Spleen (tissue), 11 donors: ENCODE results near the gene ACTR3. TPM values are rescaled to one million over a fixed set of nuclear protein-coding genes. Genes with fewer than 3 reads are reported as not detected.

ENCODE experiments used
- DNase-seq: peaks from one replicate; pipeline ENCODE4 v3.0.0-alpha.2; 2020
- H3K27ac ChIP-seq, 8 donors: fragments of 200-600 bp; sonication (generic) in 7 of 8; 1 replicate in 4 of 8; 2 replicates in 4 of 8; pipeline versions ENCODE4 v1.5.0 to v1.8.0; 2016 to 2021; ENCODE audit warnings: inconsistent platforms in 4 of 8, mild to moderate bottlenecking in 4 of 8, moderate library complexity in 1 of 8
- H3K27me3 ChIP-seq, 7 donors: fragments of 200-600 bp; sonication (generic) in 6 of 7; replicated peaks in 1 of 7; 1 replicate in 4 of 7; 2 replicates in 3 of 7; pipeline versions ENCODE4 v1.5.0 to v1.8.0; 2016 to 2021; ENCODE audit warnings: inconsistent platforms in 3 of 7, mild to moderate bottlenecking in 1 of 7
- H3K36me3 ChIP-seq, 6 donors: fragments of 200-600 bp; sonication (generic) in 5 of 6; 1 replicate in 4 of 6; 2 replicates in 2 of 6; pipeline versions ENCODE4 v1.5.0 to v1.8.0; 2016 to 2021; ENCODE audit warnings: inconsistent platforms in 2 of 6
- H3K4me1 ChIP-seq, 6 donors: fragments of 200-600 bp; sonication (generic) in 5 of 6; 1 replicate in 3 of 6; 2 replicates in 3 of 6; pipeline versions ENCODE4 v1.5.0 to v1.8.0; 2016 to 2021; ENCODE audit warnings: inconsistent platforms in 3 of 6
- H3K4me3 ChIP-seq, 8 donors: fragments of 200-600 bp; sonication (generic) in 7 of 8; 1 replicate in 4 of 8; 2 replicates in 4 of 8; pipeline versions ENCODE4 v1.5.0 to v1.8.0; 2016 to 2021; ENCODE audit warnings: inconsistent platforms in 4 of 8, mild to moderate bottlenecking in 4 of 8, moderate library complexity in 2 of 8
- H3K9me3 ChIP-seq, 8 donors: fragments of 200-600 bp; sonication (generic) in 7 of 8; 1 replicate in 4 of 8; 2 replicates in 4 of 8; pipeline versions ENCODE4 v1.5.0 to v1.8.0; 2016 to 2021; ENCODE audit warnings: inconsistent platforms in 4 of 8
- POLR2A ChIP-seq, 3 donors: fragments of 450-650 bp; IDR thresholded peaks; one replicate each; pipeline ENCODE4 v1.5.1; 2017; ENCODE audit warnings: antibody characterized with exemption in 3 of 3, mild to moderate bottlenecking in 1 of 3
- POLR2AphosphoS5 ChIP-seq, 3 donors: sonication (generic); formaldehyde crosslinking; IDR thresholded peaks; one replicate each; pipeline ENCODE4 v1.5.1; 2017; ENCODE audit warnings: antibody characterized with exemption in 3 of 3
- WGBS, 5 donors: extraction: QIAGEN DNeasy Blood & Tissue Kit in 3 of 5; methylation state at CpG; one replicate each; pipeline versions ENCODE4 v1.1.5 to v1.1.7; 2013 to 2018; 5-methylcytosine and 5-hydroxymethylcytosine counted together
- intact Hi-C: fragments of 100-400 bp; cut with DNase I; formaldehyde crosslinking; loops from one replicate; pipeline ENCODE4 v1.15.0; 2023; ENCODE audit warnings: low total_unique reads
- polyA plus RNA-seq, 3 donors: library from polyadenylated mRNA; stranded (reverse); fragments of 200-250 nt; gene quantifications; one replicate each; pipeline ENCODE4 v1.2.1, GENCODE V29; 2013
- total RNA-seq, 7 donors: library from RNA; depleted of rRNA in 3 of 7; stranded (reverse); fragments of >200 nt in 3 of 7; fragmentation: NEBNext Ultra II Directional in 4 of 7; extraction: Animal tissue kit (Norgen Biotek cat#: 25700) in 4 of 7; gene quantifications; one replicate each; pipeline versions ENCODE4 v1.1.0 to v1.2.1, GENCODE V29; 2016 to 2021
- TF ChIP-seq, protein P1 (sequence below), 11 experiments: fragments of 200-600 bp in 7 of 11; fragments of 450-650 bp in 4 of 11; sonication (generic) in 4 of 11; IDR thresholded peaks in 8 of 11; conservative IDR thresholded peaks in 3 of 11; 1 replicate in 7 of 11; 2 replicates in 4 of 11; pipeline versions ENCODE4 v1.4.0 to v1.8.0; 2016 to 2021; ENCODE audit warnings: antibody characterized with exemption in 11 of 11, inconsistent platforms in 4 of 11, mild to moderate bottlenecking in 1 of 11
- donor health status: healthy with polysubstance abuse.
- donor health status: DM: no; HTN: no; CAD: no; lungs with moderate emphysema.
- donor health status: DM: no; HTN: no; CAD: no.
- donor health status: Bipolar disorder and iron deficiency.
- donor health status: healthy.
- donor health status: DM: no; HTN: no; CAD: no.
- donor health status: DM: yes; HTN: yes; CAD: no.

The ACTR3 gene
- total and polyA plus RNA-seq, 10 donors: 75.5 to 488 (median 221) TPM

- no peak for DNase-seq
- no peaks in the 10 kb centered on the region for H3K9me3 ChIP-seq
- no peak overlapping the region for H3K4me3 ChIP-seq
- TF ChIP-seq POLR2A (IDR thresholded peaks at IDR 0.05): no peak
- no peak for TF ChIP-seq POLR2AphosphoS5 (IDR thresholded peaks at IDR 0.05)
- TF ChIP-seq, protein P1, sequence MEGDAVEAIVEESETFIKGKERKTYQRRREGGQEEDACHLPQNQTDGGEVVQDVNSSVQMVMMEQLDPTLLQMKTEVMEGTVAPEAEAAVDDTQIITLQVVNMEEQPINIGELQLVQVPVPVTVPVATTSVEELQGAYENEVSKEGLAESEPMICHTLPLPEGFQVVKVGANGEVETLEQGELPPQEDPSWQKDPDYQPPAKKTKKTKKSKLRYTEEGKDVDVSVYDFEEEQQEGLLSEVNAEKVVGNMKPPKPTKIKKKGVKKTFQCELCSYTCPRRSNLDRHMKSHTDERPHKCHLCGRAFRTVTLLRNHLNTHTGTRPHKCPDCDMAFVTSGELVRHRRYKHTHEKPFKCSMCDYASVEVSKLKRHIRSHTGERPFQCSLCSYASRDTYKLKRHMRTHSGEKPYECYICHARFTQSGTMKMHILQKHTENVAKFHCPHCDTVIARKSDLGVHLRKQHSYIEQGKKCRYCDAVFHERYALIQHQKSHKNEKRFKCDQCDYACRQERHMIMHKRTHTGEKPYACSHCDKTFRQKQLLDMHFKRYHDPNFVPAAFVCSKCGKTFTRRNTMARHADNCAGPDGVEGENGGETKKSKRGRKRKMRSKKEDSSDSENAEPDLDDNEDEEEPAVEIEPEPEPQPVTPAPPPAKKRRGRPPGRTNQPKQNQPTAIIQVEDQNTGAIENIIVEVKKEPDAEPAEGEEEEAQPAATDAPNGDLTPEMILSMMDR (IDR thresholded peaks at IDR 0.05 in 8 of 11, conservative IDR thresholded peaks at IDR 0.05 in 3 of 11): no peak
- H3K4me1 ChIP-seq: no peaks in the 10 kb centered on the region
- intact Hi-C loops: no loop called here
- no peaks in the 10 kb centered on the region for H3K27me3 ChIP-seq
- no peaks in the 10 kb centered on the region for H3K36me3 ChIP-seq
- 65 to 86% (median 81%) methylated on average over 2 of the region's 2 CpGs for WGBS, 5 donors
- no peak overlapping the region for H3K27ac ChIP-seq
Observed at GRCh38 chr2:114001937-114002336, 112.0 kb downstream of the ACTR3 start.

- no peak overlapping the region for H3K27ac ChIP-seq
- no peaks in the 10 kb centered on the region for H3K4me1 ChIP-seq
- no peak for DNase-seq
- TF ChIP-seq, protein P1 (IDR thresholded peaks at IDR 0.05 in 8 of 11, conservative IDR thresholded peaks at IDR 0.05 in 3 of 11): no peak
- TF ChIP-seq POLR2A (IDR thresholded peaks at IDR 0.05) (no peak), POLR2AphosphoS5 (IDR thresholded peaks at IDR 0.05) (no peak)
- H3K4me3 ChIP-seq: no peak overlapping the region
- WGBS, 5 donors: 82 to 87% (median 83%) methylated on average over 5 of the region's 5 CpGs
- intact Hi-C loops: no loop called here
- H3K9me3 ChIP-seq: no peaks in the 10 kb centered on the region
- no peaks in the 10 kb centered on the region for H3K27me3 ChIP-seq
- H3K36me3 ChIP-seq: no peaks in the 10 kb centered on the region
Observed at GRCh38 chr2:114005110-114005783, 115.4 kb downstream of the ACTR3 start.

- Histone ChIP-seq H3K27me3 (no peaks in the 10 kb centered on the region), H3K36me3 (no peaks in the 10 kb centered on the region), H3K4me1 (no peaks in the 10 kb centered on the region), H3K4me3 (no peak overlapping the region), H3K9me3 (no peaks in the 10 kb centered on the region), H3K27ac (no peak overlapping the region)
- 77 to 94% (median 92%) methylated on average over 3 of the region's 3 CpGs for WGBS, 5 donors
- DNase-seq: no peak
- TF ChIP-seq POLR2A (IDR thresholded peaks at IDR 0.05) (no peak), POLR2AphosphoS5 (IDR thresholded peaks at IDR 0.05) (no peak)
- TF ChIP-seq, protein P1 (IDR thresholded peaks at IDR 0.05 in 8 of 11, conservative IDR thresholded peaks at IDR 0.05 in 3 of 11): no peak
- intact Hi-C loops: no loop called here
Observed at GRCh38 chr2:114006460-114006859, 116.6 kb downstream of the ACTR3 start.

- TF ChIP-seq POLR2AphosphoS5 (IDR thresholded peaks at IDR 0.05) (no peak), POLR2A (IDR thresholded peaks at IDR 0.05) (no peak)
- TF ChIP-seq, protein P1 (IDR thresholded peaks at IDR 0.05 in 8 of 11, conservative IDR thresholded peaks at IDR 0.05 in 3 of 11): no peak
- H3K9me3 ChIP-seq: no peaks in the 10 kb centered on the region
- H3K4me3 ChIP-seq: no peak overlapping the region
- WGBS, 5 donors: 86 to 98% (median 96%) methylated on average over 3 of the region's 3 CpGs
- H3K27me3 ChIP-seq: no peaks in the 10 kb centered on the region
- H3K36me3 ChIP-seq: no peaks in the 10 kb centered on the region
- DNase-seq: no peak
- H3K27ac ChIP-seq: no peak overlapping the region
- H3K4me1 ChIP-seq: no peaks in the 10 kb centered on the region
- intact Hi-C loops: no loop called here
Observed at GRCh38 chr2:114007436-114007835, 117.5 kb downstream of the ACTR3 start.
